Vagina (tissue), 2 donors: ENCODE measurements around the gene KLK4. TPM values are rescaled to one million over a fixed set of nuclear protein-coding genes. Genes with fewer than 3 reads are reported as not detected.

ENCODE experiments used
- DNase-seq, 2 donors: peaks; one replicate each; pipeline ENCODE4 v3.0.0-alpha.2; 2017; ENCODE audit errors: extremely low spot score in 2 of 2
- H3K27ac ChIP-seq: fragments of 200-600 bp; sonication (generic); one replicate; pipeline ENCODE4 v1.5.1; 2019
- H3K27me3 ChIP-seq: fragments of 200-600 bp; sonication (generic); one replicate; pipeline ENCODE4 v1.5.1; 2019
- H3K36me3 ChIP-seq, 2 donors: fragments of 200-600 bp; sonication (generic); one replicate each; pipeline ENCODE4 v1.5.1; 2017 to 2019
- H3K4me1 ChIP-seq: fragments of 200-600 bp; sonication (generic); one replicate; pipeline ENCODE4 v1.5.1; 2019
- H3K4me3 ChIP-seq, 2 donors: fragments of 200-600 bp; sonication (generic); 1 replicate in 1 of 2; 2 replicates in 1 of 2; pipeline ENCODE4 v1.5.1; 2016 to 2019
- H3K9me3 ChIP-seq: fragments of 200-600 bp; sonication (generic); one replicate; pipeline ENCODE4 v1.5.1; 2019
- POLR2A ChIP-seq, 2 donors: fragments of 450-650 bp; IDR thresholded peaks; one replicate each; pipeline ENCODE4 v1.6.1; 2017; ENCODE audit warnings: antibody characterized with exemption in 2 of 2, mild to moderate bottlenecking in 2 of 2, moderate library complexity in 2 of 2
- POLR2AphosphoS5 ChIP-seq, 2 donors: sonication (generic); formaldehyde crosslinking; IDR thresholded peaks; one replicate each; pipeline ENCODE4 v1.9.0; 2017; ENCODE audit warnings: antibody characterized with exemption in 2 of 2, mild to moderate bottlenecking in 2 of 2, low read depth in 1 of 2; ENCODE audit not compliant: insufficient read depth in 1 of 2
- intact Hi-C: fragments of 100-400 bp; cut with DNase I; formaldehyde crosslinking; loops from one replicate; pipeline ENCODE4 v1.15.1; 2023
- total RNA-seq: library from RNA; depleted of rRNA; stranded (reverse); fragments of >200 nt; gene quantifications from one replicate; pipeline ENCODE4 v1.2.3, GENCODE V29; 2016
- TF ChIP-seq, protein P1 (sequence below), 3 experiments: fragments of 450-650 bp in 2 of 3; fragments of 200-600 bp in 1 of 3; sonication (generic) in 1 of 3; IDR thresholded peaks; one replicate each; pipeline ENCODE4 v1.5.1; 2017 to 2019; ENCODE audit warnings: antibody characterized with exemption in 3 of 3, mild to moderate bottlenecking in 2 of 3, moderate library complexity in 2 of 3

KLK4 gene
- total RNA-seq, 1 donor from 2014 or later = not detected

DNA sequence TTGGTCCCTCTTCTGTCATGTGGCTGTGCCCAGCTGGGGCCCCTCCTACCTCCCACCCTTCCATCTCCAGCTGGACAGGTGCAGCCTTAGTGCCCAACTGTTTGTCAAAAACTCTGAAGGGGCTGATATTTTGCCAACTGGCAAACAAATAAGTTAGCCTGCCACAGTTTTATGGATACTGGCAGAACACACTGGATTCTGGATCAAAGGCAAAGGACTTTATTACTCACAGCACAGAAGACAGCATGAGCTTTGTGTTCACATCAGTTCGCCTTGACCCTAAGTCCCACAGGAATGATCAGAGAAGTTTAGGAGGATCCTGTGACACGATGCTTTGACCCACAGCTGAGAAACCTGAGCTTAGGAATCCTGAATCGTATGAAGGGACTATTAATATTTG, 21.6 kb downstream of the KLK4 start:
- H3K27ac ChIP-seq = no peak overlapping the region
- no peak overlapping the region for H3K4me3 ChIP-seq
- no peaks in the 10 kb centered on the region for H3K27me3 ChIP-seq
- H3K4me1 ChIP-seq = no peaks in the 10 kb centered on the region
- intact Hi-C loops = loop anchor here (5.0 kb wide), 1 partner anchor 537 kb away; no protein-coding TSS in a partner anchor
- TF ChIP-seq, protein P1, sequence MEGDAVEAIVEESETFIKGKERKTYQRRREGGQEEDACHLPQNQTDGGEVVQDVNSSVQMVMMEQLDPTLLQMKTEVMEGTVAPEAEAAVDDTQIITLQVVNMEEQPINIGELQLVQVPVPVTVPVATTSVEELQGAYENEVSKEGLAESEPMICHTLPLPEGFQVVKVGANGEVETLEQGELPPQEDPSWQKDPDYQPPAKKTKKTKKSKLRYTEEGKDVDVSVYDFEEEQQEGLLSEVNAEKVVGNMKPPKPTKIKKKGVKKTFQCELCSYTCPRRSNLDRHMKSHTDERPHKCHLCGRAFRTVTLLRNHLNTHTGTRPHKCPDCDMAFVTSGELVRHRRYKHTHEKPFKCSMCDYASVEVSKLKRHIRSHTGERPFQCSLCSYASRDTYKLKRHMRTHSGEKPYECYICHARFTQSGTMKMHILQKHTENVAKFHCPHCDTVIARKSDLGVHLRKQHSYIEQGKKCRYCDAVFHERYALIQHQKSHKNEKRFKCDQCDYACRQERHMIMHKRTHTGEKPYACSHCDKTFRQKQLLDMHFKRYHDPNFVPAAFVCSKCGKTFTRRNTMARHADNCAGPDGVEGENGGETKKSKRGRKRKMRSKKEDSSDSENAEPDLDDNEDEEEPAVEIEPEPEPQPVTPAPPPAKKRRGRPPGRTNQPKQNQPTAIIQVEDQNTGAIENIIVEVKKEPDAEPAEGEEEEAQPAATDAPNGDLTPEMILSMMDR (IDR thresholded peaks at IDR 0.05) = no peak
- TF ChIP-seq POLR2A (IDR thresholded peaks at IDR 0.05) (no peak), POLR2AphosphoS5 (IDR thresholded peaks at IDR 0.05; ENCODE audit: insufficient read depth in 1 of 2, low read depth in 1 of 2) (no peak)
- no peaks in the 10 kb centered on the region for H3K9me3 ChIP-seq
- no peak for DNase-seq
- no peaks in the 10 kb centered on the region for H3K36me3 ChIP-seq

DNA sequence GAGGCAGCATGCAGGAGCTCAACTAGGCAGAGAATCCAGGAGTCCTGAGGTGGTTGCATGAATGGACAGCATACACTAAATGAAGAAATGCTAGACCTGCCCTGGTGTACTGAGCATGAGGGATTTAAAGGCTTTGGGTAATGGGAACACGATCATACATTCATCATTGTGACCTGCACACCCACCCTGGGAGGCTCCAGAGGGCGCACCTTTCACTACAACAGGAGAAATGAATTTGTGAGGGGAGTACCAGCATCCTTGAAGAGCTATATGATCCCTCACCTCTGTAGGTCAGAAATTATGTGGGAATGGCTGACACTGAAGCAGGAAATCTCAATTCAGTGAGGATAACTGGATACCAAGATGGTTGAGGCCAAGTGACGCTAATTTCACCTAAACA, 29.0 kb downstream of the KLK4 start:
- Histone ChIP-seq H3K36me3 (no peaks in the 10 kb centered on the region), H3K27me3 (no peaks in the 10 kb centered on the region), H3K27ac (no peak overlapping the region), H3K9me3 (no peaks in the 10 kb centered on the region), H3K4me3 (no peak overlapping the region), H3K4me1 (no peaks in the 10 kb centered on the region)
- intact Hi-C loops = no loop called here
- no peak for DNase-seq
- TF ChIP-seq, protein P1 (IDR thresholded peaks at IDR 0.05) = no peak
- no peak for TF ChIP-seq POLR2A (IDR thresholded peaks at IDR 0.05)
- TF ChIP-seq POLR2AphosphoS5 (IDR thresholded peaks at IDR 0.05; ENCODE audit: insufficient read depth in 1 of 2, low read depth in 1 of 2) = no peak

DNA sequence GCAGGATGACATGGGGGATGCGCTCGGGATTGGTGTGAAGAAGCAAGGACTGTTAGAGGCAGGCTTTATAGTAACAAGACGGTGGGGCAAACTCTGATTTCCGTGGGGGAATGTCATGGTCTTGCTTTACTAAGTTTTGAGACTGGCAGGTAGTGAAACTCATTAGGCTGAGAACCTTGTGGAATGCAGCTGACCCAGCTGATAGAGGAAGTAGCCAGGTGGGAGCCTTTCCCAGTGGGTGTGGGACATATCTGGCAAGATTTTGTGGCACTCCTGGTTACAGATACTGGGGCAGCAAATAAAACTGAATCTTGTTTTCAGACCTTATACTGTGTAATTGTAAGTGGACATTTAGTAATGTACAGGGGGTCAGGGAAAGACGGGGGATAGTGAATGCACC, 31.0 kb downstream of the KLK4 start:
- intact Hi-C loops = no loop called here
- TF ChIP-seq, protein P1 (IDR thresholded peaks at IDR 0.05) = no peak
- no peak for TF ChIP-seq POLR2A (IDR thresholded peaks at IDR 0.05)
- no peak for TF ChIP-seq POLR2AphosphoS5 (IDR thresholded peaks at IDR 0.05; ENCODE audit: insufficient read depth in 1 of 2, low read depth in 1 of 2)
- H3K27me3 ChIP-seq = no peaks in the 10 kb centered on the region

DNA sequence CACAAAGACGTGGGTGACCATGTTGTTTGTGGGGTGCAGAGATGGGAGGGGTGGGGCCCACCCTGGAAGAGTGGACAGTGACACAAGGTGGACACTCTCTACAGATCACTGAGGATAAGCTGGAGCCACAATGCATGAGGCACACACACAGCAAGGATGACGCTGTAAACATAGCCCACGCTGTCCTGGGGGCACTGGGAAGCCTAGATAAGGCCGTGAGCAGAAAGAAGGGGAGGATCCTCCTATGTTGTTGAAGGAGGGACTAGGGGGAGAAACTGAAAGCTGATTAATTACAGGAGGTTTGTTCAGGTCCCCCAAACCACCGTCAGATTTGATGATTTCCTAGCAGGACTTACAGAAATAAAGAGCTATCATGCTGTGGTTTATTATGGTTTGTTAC, 32.3 kb downstream of the KLK4 start:
- Histone ChIP-seq H3K27ac (no peak overlapping the region), H3K36me3 (no peaks in the 10 kb centered on the region), H3K4me3 (no peak overlapping the region), H3K4me1 (no peaks in the 10 kb centered on the region), H3K9me3 (no peaks in the 10 kb centered on the region), H3K27me3 (no peaks in the 10 kb centered on the region)
- TF ChIP-seq, protein P1 (IDR thresholded peaks at IDR 0.05) = no peak
- TF ChIP-seq POLR2A (IDR thresholded peaks at IDR 0.05) = no peak
- no peak for TF ChIP-seq POLR2AphosphoS5 (IDR thresholded peaks at IDR 0.05; ENCODE audit: insufficient read depth in 1 of 2, low read depth in 1 of 2)
- DNase-seq = no peak
- intact Hi-C loops = no loop called here

More for the DNA sequence above, 31.0 kb downstream of the KLK4 start:
- Histone ChIP-seq H3K36me3 (no peaks in the 10 kb centered on the region), H3K27ac (no peak overlapping the region), H3K4me1 (no peaks in the 10 kb centered on the region), H3K9me3 (no peaks in the 10 kb centered on the region), H3K4me3 (no peak overlapping the region)
- no peak for DNase-seq

DNA sequence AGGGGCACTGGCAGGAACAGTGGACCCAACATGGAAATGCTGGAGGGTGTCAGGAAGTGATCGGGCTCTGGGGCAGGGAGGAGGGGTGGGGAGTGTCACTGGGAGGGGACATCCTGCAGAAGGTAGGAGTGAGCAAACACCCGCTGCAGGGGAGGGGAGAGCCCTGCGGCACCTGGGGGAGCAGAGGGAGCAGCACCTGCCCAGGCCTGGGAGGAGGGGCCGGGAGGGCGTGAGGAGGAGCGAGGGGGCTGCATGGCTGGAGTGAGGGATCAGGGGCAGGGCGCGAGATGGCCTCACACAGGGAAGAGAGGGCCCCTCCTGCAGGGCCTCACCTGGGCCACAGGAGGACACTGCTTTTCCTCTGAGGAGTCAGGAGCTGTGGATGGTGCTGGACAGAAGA, 33.9 kb downstream of the KLK4 start:
- Histone ChIP-seq H3K36me3 (no peaks in the 10 kb centered on the region), H3K27me3 (no peaks in the 10 kb centered on the region), H3K4me3 (no peak overlapping the region), H3K27ac (no peak overlapping the region), H3K9me3 (no peaks in the 10 kb centered on the region), H3K4me1 (no peaks in the 10 kb centered on the region)
- no peak for DNase-seq
- intact Hi-C loops = no loop called here
- TF ChIP-seq POLR2AphosphoS5 (IDR thresholded peaks at IDR 0.05; ENCODE audit: insufficient read depth in 1 of 2, low read depth in 1 of 2) = no peak
- TF ChIP-seq, protein P1 (IDR thresholded peaks at IDR 0.05) = no peak
- TF ChIP-seq POLR2A (IDR thresholded peaks at IDR 0.05) = no peak
